GM12891 (cell line): ENCODE results near the gene MON2.

Experiments used
- PAX5 ChIP-seq: IDR thresholded peaks from 2 replicates; pipeline ENCODE4 v1.6.1; 2011; ENCODE audit warnings: low read length, moderate library complexity, mild to moderate bottlenecking; ENCODE audit not compliant: insufficient read depth, severe bottlenecking
- POLR2A ChIP-seq: IDR thresholded peaks from 2 replicates; pipeline ENCODE4 v1.6.1; 2011; ENCODE audit warnings: low read depth, low read length, control low read depth
- POLR2AphosphoS5 ChIP-seq: IDR thresholded peaks from 2 replicates; pipeline ENCODE4 v1.6.1; 2011; ENCODE audit warnings: low read depth, low read length, control low read depth
- POU2F2 ChIP-seq: IDR thresholded peaks from 2 replicates; pipeline ENCODE4 v1.6.1; 2011; ENCODE audit warnings: low read depth, mild to moderate bottlenecking, control low read depth, low read length, moderate library complexity
- SPI1 ChIP-seq: IDR thresholded peaks from 2 replicates; pipeline ENCODE4 v1.6.1; 2011; ENCODE audit warnings: low read depth, low read length, control low read depth
- TAF1 ChIP-seq: IDR thresholded peaks from 2 replicates; pipeline ENCODE4 v1.6.1; 2011; ENCODE audit warnings: low read depth, low read length, control low read depth

GRCh38 chr12:62621101-62621638 is 154.5 kb downstream of the MON2 start:
- TF ChIP-seq SPI1 (no peak), POLR2A (no peak), POLR2AphosphoS5 (no peak), PAX5 (no peak), TAF1 (no peak), POU2F2 (no peak)
